HL-60 (cell line): Measurements from ENCODE around the gene ASCL2.

Experiments
- DNase-seq, 2 experiments: peaks; one replicate each; pipeline ENCODE4 v3.0.0-alpha.2; 2010 to 2020; ENCODE audit warnings: low read depth in 1 of 2, low spot score in 1 of 2
- H3K27ac ChIP-seq: fragments of 250-450 bp; sonication (Bioruptor Pico); replicated peaks from 2 replicates; pipeline ENCODE4 v1.5.1; 2020; ENCODE audit warnings: mild to moderate bottlenecking, moderate library complexity
- H3K27me3 ChIP-seq: fragments of 250-450 bp; sonication (Bioruptor Pico); 2 replicates; pipeline ENCODE4 v1.5.1; 2021; ENCODE audit warnings: mild to moderate bottlenecking, moderate library complexity; ENCODE audit not compliant: insufficient read depth, poor library complexity, severe bottlenecking
- H3K4me3 ChIP-seq: replicated peaks from 2 replicates; pipeline ENCODE4 v1.5.1; 2011; ENCODE audit warnings: mild to moderate bottlenecking, control low read depth, low read length; ENCODE audit not compliant: insufficient read depth
- GABPA ChIP-seq: IDR thresholded peaks from 2 replicates; pipeline ENCODE4 v1.6.1; 2012; ENCODE audit warnings: low read depth
- POLR2AphosphoS5 ChIP-seq: IDR thresholded peaks from 2 replicates; pipeline ENCODE4 v1.6.1; 2012; ENCODE audit warnings: low read depth
- SPI1 ChIP-seq: IDR thresholded peaks from 2 replicates; pipeline ENCODE4 v1.6.1; 2012; ENCODE audit warnings: low read depth, mild to moderate bottlenecking, borderline replicate concordance
- TF ChIP-seq, protein P1 (sequence below): IDR thresholded peaks from one replicate; pipeline ENCODE4 v1.5.1; 2011; ENCODE audit warnings: low read length, control low read depth, inconsistent platforms; ENCODE audit not compliant: insufficient read depth
- TF ChIP-seq, protein P2 (sequence below): IDR thresholded peaks from 2 replicates; pipeline ENCODE4 v1.6.1; 2012; ENCODE audit warnings: low read depth; ENCODE audit not compliant: insufficient replicate concordance

Gene ASCL2

DNA sequence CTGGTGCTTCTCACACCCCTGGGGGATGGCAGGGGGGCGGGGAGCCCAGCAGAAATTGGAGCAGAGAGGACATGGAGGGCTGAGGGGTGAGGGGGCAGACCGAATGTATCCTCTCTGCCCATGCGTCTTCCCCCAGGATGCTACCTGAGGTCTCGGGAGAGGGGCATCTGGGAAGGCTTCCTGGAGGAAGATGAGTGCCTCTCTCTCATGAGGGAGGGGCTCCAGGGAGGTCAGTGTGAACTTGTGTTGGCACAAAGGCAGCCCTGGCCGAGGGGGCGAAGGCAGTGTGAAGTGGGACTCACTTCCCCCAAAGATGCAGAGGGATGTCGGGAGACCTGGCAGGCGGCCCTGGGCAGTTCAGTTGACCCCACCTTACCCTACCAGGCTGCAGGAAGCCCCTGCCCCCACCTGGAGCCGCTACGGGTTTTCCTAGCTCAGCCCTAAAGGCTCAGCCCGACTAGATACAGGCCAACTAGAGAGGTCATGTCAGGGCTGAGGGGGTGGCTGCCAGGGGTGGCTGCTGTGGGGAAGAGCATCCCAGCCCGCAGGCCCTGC is 10.4 kb downstream of the ASCL2 start:
- TF ChIP-seq POLR2AphosphoS5 (no peak), GABPA (no peak), SPI1 (no peak)
- TF ChIP-seq, protein P1, sequence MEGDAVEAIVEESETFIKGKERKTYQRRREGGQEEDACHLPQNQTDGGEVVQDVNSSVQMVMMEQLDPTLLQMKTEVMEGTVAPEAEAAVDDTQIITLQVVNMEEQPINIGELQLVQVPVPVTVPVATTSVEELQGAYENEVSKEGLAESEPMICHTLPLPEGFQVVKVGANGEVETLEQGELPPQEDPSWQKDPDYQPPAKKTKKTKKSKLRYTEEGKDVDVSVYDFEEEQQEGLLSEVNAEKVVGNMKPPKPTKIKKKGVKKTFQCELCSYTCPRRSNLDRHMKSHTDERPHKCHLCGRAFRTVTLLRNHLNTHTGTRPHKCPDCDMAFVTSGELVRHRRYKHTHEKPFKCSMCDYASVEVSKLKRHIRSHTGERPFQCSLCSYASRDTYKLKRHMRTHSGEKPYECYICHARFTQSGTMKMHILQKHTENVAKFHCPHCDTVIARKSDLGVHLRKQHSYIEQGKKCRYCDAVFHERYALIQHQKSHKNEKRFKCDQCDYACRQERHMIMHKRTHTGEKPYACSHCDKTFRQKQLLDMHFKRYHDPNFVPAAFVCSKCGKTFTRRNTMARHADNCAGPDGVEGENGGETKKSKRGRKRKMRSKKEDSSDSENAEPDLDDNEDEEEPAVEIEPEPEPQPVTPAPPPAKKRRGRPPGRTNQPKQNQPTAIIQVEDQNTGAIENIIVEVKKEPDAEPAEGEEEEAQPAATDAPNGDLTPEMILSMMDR = no peak
- TF ChIP-seq, protein P2, sequence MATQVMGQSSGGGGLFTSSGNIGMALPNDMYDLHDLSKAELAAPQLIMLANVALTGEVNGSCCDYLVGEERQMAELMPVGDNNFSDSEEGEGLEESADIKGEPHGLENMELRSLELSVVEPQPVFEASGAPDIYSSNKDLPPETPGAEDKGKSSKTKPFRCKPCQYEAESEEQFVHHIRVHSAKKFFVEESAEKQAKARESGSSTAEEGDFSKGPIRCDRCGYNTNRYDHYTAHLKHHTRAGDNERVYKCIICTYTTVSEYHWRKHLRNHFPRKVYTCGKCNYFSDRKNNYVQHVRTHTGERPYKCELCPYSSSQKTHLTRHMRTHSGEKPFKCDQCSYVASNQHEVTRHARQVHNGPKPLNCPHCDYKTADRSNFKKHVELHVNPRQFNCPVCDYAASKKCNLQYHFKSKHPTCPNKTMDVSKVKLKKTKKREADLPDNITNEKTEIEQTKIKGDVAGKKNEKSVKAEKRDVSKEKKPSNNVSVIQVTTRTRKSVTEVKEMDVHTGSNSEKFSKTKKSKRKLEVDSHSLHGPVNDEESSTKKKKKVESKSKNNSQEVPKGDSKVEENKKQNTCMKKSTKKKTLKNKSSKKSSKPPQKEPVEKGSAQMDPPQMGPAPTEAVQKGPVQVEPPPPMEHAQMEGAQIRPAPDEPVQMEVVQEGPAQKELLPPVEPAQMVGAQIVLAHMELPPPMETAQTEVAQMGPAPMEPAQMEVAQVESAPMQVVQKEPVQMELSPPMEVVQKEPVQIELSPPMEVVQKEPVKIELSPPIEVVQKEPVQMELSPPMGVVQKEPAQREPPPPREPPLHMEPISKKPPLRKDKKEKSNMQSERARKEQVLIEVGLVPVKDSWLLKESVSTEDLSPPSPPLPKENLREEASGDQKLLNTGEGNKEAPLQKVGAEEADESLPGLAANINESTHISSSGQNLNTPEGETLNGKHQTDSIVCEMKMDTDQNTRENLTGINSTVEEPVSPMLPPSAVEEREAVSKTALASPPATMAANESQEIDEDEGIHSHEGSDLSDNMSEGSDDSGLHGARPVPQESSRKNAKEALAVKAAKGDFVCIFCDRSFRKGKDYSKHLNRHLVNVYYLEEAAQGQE = no peak
- H3K4me3 ChIP-seq = no peak overlapping the region
- peaks cover 13% of the 10 kb centered on the region for H3K27me3 ChIP-seq
- no peak overlapping the region for H3K27ac ChIP-seq
- DNase-seq = no peak

- H3K27me3 ChIP-seq = peaks cover 13% of the 10 kb centered on the region
- H3K4me3 ChIP-seq = no peak overlapping the region
- H3K27ac ChIP-seq = no peak overlapping the region
- no peak for DNase-seq
- TF ChIP-seq GABPA (no peak), POLR2AphosphoS5 (no peak), SPI1 (no peak)
- TF ChIP-seq, protein P1 = no peak
- TF ChIP-seq, protein P2 = no peak
These were observed 10.9 kb downstream of the ASCL2 start for GRCh38 chr11:2259466-2259830.

DNA sequence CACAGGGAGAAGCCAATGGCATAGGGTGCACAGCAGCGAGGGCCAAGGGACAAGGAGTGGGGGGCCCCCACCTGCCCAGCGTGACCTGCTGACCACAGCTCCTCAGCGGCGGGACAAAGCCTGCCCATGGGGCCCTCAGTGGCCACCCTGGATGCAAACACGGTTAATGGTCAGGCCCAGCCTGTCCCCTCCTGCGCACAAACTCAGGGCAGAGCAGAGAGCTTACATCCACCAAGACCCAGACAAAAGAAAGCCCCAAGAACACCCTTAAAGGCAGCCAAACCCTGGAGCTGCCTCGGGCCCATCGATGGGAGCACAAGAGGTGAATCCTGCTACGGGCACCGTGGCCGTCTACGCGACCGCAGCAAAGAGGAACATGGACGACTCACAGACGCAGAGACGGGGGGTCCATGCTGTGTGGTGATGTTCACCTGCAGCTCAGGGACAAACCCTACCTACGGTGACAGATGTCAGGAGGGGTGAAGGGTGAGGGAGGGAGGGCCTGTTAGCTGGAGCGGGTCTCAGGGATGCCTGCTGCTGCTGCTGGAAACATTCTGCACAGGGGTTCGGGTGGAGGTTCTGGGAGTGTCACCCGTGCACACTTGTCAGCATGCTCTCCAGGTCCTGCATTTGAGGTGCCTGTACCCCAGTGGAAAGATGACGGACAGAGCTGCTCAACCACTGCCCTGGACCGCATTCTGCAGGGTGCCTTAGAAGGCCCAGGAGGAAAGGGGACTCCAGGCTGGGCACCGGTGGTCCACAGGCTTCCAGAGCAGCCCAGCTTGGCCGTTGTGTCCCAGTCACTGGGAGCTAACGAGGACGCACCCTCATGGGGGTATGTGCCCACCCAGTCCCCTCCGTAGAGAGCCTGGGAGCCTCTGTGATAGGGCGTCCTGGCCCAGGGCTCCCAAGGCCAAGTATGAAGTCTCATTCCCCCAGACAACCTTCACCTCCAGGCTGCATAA is 11.6 kb downstream of the ASCL2 start:
- TF ChIP-seq, protein P1 = no peak
- no peak for TF ChIP-seq SPI1
- no peak for TF ChIP-seq GABPA
- TF ChIP-seq POLR2AphosphoS5 = no peak
- TF ChIP-seq, protein P2 = no peak
- no peak overlapping the region for H3K4me3 ChIP-seq
- peaks cover 13% of the 10 kb centered on the region for H3K27me3 ChIP-seq
- DNase-seq = no peak
- no peak overlapping the region for H3K27ac ChIP-seq
